Astrocyte of the cerebellum (primary cell): ENCODE results near the gene COL23A1.
A peak's percentile ranks its signal among the peaks of the same experiment; 100 is the strongest.

ENCODE experiments used
- DNase-seq: peaks from one replicate; pipeline ENCODE4 v3.0.0-alpha.2; 2011; ENCODE audit warnings: low read depth
- H3K4me3 ChIP-seq: 2 replicates; pipeline ENCODE4 v1.5.1; 2011; ENCODE audit warnings: mild to moderate bottlenecking, low read depth, low read length, moderate library complexity
- in situ Hi-C: cut with HindIII; loops from 2 replicates; pipeline ENCODE4 v1.10.0; 2017; ENCODE audit warnings: low sequenced_read_pairs
- TF ChIP-seq, protein P1 (sequence below): IDR thresholded peaks from 2 replicates; pipeline ENCODE4 v1.5.1; 2012; ENCODE audit warnings: low read length, low read depth, moderate library complexity, mild to moderate bottlenecking; ENCODE audit errors: missing control alignments

The COL23A1 gene

DNA sequence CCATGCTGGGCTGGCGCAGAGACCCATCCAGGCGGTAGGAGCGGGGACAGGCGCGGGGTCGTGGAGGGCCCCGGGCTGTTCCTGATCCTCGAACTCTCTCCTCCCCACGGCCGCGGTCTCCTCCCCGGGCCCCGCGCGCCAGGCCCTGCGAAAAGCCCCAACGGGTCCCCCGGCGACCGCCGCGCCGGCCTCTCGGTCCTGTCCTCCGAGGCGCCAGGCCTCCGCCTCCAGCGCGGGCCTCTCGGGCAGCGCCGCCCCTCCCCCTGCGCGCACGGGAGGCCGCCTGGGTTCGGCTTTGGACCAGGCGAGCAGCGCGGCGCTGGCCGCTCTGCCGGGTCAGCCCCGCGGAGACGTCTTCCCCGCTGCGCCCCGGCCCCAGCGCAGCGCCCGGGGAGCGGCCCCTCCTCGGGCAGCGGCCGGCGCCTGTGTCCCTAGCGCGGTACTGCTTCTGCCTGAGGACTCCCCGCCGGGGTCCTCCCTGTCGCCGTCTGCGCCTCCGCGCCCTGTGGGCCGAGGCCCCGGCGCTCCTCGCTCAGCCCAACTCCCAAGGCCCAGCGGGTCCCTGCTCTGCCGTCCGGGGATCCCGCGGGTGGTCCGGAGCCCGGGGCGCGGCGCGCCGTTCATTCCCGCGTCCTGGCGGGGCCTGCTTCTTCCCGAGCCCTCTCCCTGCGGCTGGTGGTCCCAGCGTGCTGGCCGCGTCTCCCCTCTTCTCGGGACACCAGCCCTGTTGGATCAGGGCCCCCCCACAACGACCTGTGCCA lies 13.4 kb downstream of the COL23A1 start:
- TF ChIP-seq, protein P1, sequence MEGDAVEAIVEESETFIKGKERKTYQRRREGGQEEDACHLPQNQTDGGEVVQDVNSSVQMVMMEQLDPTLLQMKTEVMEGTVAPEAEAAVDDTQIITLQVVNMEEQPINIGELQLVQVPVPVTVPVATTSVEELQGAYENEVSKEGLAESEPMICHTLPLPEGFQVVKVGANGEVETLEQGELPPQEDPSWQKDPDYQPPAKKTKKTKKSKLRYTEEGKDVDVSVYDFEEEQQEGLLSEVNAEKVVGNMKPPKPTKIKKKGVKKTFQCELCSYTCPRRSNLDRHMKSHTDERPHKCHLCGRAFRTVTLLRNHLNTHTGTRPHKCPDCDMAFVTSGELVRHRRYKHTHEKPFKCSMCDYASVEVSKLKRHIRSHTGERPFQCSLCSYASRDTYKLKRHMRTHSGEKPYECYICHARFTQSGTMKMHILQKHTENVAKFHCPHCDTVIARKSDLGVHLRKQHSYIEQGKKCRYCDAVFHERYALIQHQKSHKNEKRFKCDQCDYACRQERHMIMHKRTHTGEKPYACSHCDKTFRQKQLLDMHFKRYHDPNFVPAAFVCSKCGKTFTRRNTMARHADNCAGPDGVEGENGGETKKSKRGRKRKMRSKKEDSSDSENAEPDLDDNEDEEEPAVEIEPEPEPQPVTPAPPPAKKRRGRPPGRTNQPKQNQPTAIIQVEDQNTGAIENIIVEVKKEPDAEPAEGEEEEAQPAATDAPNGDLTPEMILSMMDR: no peak
- in situ Hi-C loops: loop anchor here (25.0 kb wide), 1 partner anchor 289 kb away; no protein-coding TSS in a partner anchor
- peak overlapping the region; percentile 3 for H3K4me3 ChIP-seq
- DNase-seq: no peak

DNA sequence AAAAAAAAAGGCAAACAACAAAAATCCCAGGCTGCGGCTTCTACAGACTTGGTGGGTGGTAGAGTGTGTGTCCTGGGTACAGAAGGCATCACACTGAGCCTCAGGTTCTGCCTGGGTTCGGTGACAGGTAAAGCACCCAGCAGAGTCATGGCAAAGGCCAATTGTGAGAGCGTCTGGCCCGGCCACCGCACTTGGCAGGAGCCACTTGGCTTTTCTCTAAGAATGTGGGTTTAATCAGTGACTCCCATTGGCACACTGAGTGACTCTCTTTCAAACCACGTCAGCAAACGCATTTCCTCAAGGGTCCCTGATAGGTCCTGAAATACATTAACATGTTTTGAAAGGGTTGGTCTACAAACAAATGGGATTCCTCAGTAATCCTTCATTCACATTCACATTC lies 17.0 kb downstream of the COL23A1 start:
- in situ Hi-C loops: no loop called here
- no peak for DNase-seq
- TF ChIP-seq, protein P1: no peak
- no peak overlapping the region for H3K4me3 ChIP-seq

DNA sequence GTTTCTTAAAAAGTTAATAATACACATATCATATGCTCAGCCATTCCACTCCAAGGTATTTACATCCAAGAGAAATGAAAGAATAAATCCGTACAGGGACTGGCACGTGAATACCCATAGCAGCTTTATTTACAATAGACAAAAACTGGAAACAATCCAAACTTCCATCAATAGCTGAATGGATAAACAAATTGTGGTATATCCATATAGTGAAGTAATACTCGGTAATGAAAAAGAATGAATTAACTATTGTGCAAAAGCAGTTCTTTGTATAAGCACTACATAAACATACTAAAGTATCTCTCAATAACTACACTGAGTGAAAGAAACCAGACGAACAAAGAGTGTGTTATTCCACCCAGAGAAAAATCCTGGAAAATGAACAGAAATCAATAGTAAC lies 17.6 kb downstream of the COL23A1 start:
- TF ChIP-seq, protein P1: no peak
- H3K4me3 ChIP-seq: no peak overlapping the region
- in situ Hi-C loops: no loop called here
- no peak for DNase-seq

DNA sequence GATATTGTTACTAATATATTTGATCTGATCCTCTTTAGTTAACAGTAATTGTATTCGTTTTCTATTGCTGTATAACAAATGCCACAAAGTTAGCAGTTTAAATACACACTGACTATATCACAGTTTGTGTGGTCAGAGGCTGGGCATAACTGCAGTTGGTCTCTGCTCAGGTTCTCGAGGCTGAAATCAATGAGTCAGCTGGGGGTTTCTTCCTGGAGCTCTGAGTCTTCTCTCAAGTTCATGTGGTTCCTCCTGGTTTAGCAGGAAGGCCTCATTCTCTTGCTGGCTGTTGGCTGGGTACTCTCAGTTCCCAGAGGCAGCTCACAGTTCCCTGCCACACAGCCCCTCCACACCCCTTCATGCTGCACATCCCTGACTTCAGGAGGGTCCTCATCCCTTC lies 20.7 kb downstream of the COL23A1 start:
- TF ChIP-seq, protein P1: no peak
- in situ Hi-C loops: no loop called here
- DNase-seq: no peak
- no peak overlapping the region for H3K4me3 ChIP-seq

DNA sequence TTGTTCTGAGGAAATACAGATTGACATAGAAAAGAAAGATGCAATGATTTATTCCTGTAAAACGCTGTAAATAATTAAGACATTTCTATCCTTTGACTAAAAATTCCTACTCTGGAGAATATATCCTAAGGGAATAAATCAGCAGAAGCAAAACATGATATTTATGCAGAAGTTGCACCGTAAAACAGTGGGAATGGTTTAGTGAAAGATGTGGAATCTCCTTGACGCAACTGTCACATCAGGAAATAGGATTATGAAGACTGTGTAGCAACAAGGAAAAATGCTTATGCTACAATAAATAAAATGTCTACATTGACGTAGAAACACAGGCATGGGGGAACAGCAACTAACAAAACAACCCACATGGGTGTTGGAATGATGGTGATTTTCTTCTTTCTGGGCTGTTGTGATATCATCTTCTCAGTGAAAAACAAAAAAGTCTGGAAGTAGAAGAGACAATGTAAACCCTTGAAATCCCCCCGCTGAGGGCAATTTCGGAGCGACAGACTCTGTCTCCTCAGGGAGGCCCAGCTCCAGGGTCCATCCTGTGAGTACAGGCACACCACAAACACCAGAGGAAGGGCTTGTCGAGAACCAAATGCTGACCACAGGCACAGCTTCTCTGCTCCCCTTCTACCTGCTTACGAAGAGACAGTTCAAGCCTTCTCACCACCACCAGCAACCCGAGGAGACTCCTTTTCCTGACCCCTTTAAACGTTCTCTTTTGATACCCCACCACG lies 25.2 kb downstream of the COL23A1 start:
- no peak for DNase-seq
- in situ Hi-C loops: no loop called here
- no peak overlapping the region for H3K4me3 ChIP-seq
- TF ChIP-seq, protein P1: no peak

DNA sequence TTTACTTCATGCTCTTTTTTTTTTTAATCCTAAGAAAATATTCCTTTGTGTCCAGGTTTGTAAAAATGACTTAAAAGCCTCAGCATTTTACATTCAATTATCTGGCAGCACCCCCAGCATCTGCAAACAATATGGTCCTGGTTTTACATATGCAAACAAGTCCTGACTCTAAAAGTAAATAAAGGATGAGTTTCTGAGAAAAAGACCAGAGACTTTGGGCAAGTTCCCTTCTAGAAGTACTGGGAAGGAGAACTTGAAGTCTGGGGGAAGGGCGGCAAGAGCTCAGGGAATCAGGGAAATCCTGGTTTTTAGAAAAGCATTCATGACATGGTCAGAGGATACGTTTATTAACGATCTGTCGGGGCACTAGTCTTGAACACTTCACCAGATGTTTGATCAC lies 25.8 kb downstream of the COL23A1 start:
- no peak for DNase-seq
- TF ChIP-seq, protein P1: no peak
- in situ Hi-C loops: no loop called here
- no peak overlapping the region for H3K4me3 ChIP-seq
